GM04504 (cell line): ENCODE results near the gene THAP11.
"Not testable (repeated sequence)": the region's sequence is repeated elsewhere in the genome, so short reads cannot be mapped to it uniquely, and the experiment has no call there.

Experiments
- DNase-seq: peaks from one replicate; pipeline ENCODE4 v3.0.0-alpha.2; 2012; ENCODE audit warnings: low read depth

The THAP11 gene

DNA sequence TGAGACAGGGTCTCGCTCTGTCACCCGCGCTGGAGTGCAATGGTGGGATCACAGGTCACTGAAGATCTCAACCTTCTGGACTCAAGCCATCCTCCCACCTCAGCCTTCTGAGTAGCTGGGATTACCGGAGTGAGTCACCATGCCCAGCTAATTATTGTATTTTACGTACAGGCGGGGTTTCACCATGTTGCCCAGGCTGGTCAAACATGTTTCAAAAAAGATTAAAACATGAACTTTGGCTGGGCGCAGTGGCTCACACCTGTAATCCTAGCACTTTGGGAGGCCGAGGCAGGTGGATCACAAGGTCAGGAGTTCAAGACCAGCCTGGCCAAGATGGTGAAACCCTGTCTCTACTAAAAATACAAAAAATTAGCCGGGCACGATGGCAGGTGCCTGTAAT is 4.9 kb upstream of the THAP11 start:
- DNase-seq: not testable (repeated sequence)

DNA sequence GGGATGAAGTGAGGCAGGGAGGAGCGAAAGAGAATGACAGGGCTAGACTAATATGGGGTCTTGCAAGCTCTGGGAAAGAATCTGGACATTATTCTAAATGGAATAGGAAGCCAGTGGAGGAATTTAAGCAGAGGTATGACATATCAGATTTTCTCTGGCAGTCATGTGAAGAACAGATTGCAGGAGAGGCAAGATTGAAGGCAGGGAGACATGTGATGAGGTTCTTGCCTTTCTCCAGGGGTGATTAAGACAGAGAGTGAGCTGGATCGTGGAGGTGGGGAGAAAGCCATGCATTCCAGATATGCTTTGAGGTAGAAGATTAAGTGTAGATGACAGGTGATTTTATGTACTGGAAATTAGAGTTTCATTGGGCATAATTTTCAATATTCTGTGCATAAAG is 4.3 kb upstream of the THAP11 start:
- no peak for DNase-seq

DNA sequence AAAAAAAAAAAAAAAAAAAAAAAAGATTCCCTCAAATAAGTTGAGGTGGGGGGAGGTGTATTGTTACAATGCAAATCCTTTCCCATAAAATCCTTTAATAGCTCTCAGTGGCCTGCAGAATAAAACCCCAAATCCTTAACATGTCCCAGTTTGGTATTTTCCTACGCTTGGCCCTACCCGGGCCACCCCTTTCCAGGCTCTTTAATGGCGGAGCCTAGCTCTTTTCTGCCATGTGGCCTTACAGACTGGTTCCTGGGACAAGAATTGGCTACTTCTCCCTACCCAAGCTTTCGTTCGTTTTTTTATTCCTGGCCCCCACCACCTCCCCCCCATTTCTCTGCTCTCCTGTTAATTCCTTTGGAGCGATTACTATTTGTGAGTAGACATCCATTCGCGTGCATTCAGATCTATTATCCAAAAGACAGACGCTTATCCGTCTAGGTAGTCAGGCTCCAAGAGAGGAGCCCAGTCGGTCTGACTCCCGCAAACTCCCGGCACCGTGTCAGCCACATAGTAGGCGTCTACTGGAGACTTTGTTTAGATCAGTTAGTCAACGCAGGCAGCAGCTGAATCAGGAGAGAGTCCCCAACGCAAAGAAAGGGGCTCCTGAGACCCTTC is 813 bp upstream of the THAP11 start:
- no peak for DNase-seq

DNA sequence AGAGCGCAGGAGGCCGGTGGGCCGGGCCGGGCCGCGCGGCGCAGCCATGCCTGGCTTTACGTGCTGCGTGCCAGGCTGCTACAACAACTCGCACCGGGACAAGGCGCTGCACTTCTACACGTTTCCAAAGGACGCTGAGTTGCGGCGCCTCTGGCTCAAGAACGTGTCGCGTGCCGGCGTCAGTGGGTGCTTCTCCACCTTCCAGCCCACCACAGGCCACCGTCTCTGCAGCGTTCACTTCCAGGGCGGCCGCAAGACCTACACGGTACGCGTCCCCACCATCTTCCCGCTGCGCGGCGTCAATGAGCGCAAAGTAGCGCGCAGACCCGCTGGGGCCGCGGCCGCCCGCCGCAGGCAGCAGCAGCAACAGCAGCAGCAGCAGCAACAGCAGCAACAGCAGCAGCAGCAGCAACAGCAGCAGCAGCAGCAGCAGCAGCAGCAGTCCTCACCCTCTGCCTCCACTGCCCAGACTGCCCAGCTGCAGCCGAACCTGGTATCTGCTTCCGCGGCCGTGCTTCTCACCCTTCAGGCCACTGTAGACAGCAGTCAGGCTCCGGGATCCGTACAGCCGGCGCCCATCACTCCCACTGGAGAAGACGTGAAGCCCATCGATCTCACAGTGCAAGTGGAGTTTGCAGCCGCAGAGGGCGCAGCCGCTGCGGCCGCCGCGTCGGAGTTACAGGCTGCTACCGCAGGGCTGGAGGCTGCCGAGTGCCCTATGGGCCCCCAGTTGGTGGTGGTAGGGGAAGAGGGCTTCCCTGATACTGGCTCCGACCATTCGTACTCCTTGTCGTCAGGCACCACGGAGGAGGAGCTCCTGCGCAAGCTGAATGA is 606 bp downstream of the THAP11 start:
- no peak for DNase-seq

DNA sequence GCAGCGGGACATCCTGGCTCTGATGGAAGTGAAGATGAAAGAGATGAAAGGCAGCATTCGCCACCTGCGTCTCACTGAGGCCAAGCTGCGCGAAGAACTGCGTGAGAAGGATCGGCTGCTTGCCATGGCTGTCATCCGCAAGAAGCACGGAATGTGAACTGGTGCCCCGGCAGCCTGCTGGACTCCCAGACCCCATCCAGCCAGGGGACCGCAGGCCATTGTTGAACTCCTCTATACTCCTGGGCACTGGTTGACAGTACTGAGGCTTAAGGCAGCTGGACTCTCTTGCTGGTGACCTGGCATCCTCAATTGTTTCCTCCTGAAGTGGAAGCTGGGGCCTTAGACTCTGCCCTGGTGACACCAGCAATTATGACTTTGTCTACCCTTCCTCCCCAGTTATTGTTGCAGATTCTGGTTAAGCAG is 1.2 kb downstream of the THAP11 start:
- no peak for DNase-seq

DNA sequence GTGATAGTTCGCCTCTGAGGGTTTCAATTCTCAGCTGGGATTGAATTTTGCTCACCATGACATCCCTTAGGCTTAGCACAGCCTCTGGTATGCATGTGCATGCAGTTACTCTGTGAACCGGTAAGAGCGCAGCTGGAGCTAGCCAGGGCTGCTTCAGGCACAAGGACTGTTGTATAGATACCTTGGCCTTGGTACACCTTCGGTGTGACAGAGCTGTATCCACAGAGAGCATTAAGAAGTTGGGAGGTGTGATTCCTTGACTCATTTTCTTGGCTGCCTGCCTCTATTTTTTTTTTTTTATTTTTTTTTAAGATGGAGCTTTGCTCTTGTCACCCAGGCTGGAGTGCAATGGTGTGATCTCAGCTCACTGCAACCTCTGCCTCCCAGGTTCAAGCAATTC is 2.4 kb downstream of the THAP11 start:
- no peak for DNase-seq

DNA sequence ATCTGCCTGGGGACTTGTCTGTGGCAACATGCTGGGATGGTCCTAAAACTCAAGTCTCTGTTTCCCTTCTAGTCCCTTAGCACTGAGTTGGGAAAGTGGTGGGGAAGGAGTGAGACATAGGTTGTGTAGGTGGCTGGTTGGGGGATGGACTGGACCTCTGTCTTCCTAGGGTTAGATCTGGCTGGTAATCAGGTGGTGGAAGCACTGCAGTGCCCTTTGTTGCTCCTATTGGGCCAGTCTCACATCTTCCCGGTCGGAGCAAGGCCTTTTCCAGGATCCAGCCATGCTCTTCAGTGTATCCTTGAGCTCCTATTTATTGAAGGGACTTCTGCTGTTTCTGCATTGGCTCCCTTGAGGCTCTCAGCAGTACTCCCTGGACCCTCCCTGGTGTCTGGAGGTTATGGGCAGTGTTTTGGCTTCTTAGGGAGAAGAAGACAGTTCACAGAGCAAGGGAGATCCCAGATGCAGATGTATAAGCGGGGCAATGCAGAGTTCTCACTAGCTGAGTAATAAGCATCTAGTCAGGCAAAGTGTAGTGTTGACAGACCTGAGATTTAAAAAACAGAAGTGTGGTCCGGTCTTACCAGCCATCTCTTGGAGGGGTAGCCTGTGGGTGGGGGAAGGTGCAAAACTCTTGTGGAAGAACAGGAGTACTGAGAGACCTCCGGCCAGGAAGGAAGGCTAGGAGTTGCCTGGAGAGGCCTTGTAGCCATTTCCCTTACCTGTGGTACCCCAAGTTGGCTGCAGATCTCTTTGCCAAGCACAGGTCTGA is 3.4 kb downstream of the THAP11 start:
- DNase-seq: no peak

DNA sequence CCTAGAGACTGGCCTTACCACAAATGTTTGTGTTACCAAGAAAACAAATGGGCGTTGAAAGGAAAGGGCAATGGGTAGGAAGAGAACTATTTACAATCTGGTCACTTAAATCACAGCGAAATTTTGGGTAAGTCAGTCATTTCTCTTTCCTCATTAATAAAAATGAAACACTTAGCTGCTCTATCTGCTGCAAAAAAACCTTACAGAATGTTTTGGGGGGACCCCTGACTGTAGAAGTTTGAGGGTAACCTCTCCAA is 3.9 kb downstream of the THAP11 start:
- DNase-seq: no peak

DNA sequence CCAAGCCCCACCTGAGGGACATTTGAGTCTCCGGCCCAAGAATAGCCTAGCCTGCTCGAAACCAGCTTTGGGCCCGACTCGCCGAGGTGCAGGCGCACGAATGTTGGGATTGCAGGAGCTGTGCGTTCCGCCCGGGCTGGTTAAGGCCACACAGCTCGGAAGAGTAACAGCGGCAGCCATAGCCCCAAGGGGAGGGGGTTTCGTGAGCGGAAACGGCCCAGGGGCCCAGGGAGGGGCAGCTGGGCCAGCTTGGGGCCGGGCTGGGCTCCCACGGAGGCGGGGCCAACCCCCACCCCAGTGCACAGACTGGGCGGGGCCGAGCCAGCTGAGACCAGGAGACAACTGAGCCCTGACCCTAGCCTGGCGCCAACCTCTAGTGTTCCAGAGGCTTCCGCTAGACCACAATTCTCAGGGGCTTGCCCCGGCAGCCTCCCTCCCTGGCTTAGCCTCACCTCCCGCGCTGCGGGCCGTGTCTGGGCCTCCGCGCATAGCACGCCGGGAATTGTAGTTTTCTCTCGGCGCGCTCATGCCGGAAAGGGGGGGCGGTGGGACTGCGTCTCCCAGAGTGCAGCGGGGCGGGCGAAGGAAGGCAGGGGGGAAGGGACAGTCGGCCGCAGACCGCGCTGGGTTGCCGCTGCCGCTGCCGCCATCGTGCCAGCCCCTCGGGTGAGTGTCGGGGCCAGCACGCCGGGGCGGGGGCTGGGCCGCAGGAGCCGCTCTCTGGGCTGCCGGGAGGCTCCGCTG is 4.4 kb downstream of the THAP11 start, which contains the start of gene NUTF2:
TSS of gene NUTF2 (plus strand) at position 614 of the 744 bp plus-strand sequence. CDS start 18,198 bp downstream, outside the sequence.
- peak; percentile 87 for DNase-seq

DNA sequence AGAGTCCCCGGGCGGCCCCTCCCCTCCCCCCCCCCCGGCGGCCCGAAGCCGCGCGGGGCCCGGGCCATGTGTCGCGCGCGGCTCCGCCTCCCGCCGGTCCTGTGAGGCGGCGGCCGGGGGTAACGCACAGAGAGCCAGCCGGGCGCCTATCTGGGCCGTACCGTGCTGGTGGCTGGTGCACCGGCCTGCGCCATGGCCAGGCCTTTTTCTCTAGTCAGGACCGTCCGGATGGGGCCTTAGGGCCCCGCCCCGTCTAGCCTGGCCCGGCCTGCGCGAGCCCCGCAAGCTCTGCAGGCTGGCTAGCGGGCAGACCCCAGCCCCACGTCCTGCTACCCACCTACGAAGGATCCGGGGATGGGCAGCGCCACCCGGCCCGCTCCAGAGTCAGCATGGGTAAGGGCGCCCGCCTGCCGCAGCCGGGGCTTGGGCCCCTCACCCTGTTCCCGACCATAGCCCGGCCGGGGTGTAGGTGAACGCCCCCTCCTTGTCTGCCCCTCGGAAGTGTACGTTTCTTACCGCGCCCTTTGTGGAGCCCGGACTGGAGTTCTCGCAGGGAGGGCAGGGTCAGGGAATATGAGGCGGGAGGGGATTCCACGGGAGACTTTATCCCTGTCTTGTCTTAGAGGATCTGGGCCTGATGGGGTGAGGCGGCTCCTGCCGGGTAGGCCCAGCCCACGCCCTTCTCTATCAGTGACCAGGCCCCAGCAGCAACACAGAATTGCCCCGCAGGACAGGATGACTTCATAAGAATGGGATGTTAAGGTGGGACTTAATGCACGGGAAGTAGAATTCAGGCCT is 5.1 kb downstream of the THAP11 start, which contains the start of gene CENPT:
TSS of gene CENPT (minus strand) at position 630 of the 798 bp plus-strand sequence. CDS start 13,834 bp downstream, outside the sequence.
- DNase-seq: no peak

DNA sequence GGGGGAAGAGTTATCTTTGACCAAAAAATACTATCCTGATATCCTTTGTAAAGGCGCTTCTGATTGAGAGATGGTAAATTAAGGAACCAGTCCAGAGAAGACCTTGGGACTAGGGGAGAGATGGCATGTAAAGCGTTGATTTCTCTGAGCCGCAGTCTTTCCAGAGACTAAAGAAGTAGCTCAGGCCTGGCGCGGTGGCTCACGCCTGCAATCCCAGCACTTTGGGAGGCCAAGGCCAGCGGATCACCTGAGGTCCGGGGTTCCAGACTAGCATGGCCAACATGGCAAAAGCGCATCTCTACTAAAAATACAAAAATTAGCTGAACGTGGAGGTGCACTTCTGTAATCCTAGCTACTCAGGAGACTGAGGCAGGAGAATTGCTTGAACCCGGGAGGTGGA is 6.0 kb downstream of the THAP11 start:
- DNase-seq: no peak

DNA sequence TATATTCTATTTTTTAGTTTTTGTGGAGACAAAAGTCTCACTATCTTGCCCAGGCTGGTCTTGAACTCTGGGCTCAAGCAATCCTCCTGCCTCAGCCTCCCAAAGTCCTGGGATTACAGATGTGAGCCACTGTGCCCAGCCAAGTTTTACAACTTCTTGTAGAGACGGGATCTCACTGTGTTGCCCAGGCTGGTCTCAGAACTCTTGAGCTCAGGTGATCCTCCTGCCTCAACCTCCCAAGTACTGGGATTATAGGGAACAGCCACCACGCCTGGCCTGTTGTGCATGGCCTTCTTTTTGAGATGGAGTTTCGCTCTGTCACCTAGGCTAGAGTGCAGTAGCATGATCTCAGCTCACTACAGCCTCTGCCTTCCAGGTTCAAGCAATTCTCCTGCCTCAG is 11.6 kb downstream of the THAP11 start:
- DNase-seq: no peak

DNA sequence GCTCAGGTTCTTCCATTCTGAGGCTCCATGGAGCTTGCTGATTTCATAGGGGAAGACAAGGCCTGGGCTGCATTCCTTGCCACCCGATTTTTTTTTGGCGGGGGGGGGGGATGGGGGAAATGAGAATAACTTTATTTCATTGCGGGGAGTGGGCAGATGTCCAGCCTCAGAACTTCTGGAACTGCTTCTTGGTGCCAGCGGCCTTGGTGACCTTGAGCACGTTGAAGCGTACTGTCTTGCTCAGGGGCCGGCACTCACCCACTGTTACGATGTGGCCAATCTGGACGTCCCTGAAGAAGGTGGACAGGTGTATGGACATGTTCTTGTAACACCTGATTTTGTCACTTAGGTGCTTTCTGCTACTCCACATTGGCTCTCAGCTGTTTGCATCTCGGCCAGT is 13.7 kb downstream of the THAP11 start:
- no peak for DNase-seq

DNA sequence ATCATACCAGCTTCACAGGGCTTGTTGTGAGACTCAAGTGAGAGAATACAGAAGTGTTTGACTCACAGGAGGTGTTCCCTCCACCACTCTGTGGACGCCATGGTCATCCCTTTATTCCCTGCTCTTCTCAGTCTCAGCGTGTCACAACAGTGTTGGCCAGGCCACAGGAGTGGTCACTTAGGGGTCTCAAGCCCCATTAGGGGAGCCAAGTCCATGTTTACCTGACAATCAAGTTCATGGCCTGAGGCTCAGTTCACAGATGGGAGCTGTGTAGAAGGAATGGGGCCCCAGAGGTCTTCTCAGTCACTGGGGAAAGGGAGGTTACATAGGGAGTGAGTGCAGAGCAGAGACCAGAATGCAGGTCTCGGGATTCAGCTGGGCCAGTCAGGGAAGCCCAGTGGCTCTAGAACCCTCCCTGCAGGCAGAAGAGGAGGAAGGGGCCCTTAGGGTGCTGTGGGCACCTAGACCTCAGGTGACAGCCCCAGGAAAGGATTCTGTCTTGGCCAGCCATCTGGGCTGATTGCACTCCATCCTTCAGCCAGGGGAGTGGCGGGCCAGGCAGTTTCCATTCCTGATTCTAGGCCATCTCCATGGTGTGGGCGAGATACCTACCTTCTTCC is 14.9 kb downstream of the THAP11 start:
- no peak for DNase-seq

DNA sequence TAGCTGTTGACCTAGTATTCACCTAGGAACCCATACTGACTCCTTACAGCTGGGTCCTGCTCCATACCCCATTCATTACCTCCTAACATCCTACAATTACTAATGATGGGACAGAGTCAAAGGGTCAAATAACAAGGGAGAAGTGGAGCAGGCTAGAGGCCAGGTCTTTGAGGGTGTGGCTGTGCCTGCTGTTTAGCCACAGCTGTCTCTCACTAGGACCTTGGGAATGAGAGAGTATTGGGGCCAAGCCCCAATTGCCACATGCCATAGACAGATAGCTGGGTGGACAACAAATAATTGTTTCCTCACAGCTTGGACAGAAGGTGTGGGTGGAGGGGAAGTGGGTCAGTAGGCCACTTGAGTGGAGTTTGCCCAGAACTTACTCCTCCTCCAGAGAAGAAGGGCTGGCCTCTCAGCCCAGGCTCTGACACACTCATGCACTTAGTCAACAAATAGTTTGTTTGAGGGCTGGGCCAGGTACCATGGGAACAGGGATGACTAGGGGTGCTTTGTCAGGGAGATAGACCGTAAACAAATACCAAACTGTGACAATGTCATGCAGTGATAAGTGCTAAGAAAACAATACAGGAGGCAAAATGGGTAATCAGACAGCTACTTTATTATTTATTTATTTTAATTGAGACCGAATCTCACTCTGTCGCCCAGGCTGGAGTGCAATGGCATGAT is 15.6 kb downstream of the THAP11 start:
- DNase-seq: peak; percentile 97

DNA sequence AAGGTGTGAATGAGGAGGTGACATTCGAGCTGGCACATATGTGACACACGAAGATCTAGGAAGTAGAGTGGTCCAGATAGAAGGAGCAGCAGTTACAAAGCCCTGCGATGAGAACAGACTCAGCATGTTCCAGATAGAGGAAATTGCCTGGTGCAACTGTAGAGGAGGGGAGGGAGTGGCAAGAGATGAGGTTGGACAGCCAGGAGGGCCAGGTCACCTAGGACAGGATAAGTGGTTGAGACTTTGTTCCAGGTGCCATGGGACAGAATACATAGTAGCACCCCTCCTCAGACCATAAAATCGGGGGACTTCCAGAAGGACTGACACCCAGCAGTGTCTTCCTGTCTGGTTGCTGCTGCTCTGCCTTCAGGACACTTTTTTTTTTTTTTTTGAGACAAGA is 16.4 kb downstream of the THAP11 start:
- DNase-seq: no peak

DNA sequence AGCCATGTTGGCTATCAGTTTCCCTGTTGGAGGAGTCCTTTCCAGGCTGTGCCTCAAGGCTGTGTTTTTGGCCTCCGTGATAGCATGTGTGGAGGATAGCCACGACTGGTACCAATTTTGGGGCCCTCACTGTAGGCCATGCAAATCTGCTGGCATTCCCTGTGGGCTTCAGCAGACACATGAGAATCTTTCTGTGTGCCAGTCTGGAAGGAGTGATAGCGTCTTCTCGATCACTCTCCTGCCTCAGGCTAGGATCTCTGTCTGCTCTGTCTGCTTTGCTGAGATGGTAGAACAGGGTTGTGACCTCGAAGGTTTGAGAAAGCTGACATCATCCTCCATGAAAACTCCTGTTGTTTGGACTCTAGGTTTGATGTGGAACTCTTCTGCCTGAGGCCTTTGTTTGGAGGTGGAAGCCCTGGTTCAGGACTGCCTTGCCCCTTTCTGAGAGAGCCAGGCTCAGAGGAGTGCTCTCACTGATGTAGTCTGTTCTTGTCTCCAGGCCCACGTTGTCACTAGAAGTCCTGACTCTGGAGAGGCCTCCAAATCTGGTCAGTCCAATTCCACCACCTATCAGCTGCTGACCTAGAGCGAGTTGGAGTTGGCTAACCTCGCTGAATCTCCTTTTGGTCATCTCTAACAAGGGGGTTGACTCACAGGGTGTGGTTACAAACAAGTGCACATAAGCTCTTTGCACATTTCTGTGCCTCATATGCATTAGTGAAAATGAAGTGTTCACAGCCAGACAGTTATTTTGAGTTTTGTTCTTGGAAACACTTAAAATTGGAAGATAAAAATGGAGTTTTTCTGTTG is 18.7 kb downstream of the THAP11 start:
- no peak for DNase-seq

DNA sequence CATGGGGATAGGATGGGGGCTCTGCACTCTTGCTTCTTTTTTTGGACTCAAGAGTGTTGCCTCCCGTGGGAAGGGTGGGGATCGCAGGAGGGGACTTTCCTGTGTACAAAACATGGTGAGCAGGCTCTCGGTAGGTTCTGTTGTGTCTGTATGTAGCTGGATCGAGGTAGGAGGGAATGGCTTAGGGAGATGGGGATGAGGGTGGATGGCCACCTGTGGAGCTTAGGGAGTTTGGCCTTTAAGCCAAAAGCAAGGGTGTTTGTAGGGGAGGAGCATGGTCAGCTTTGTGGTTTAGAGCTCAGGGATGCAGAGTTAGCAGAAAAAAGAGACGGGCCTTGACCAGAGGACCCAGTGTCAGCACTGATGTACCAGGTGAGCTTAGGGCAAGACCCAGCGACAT is 19.8 kb downstream of the THAP11 start:
- DNase-seq: no peak
